K562 (cell line): Measurements from ENCODE around the gene TMEM123. TPM values are rescaled to one million over a fixed set of nuclear protein-coding genes. Genes with fewer than 3 reads are reported as not detected.

ENCODE experiments used
- ATAC-seq: fragments of 200-7000 bp; cut with Tn5 transposase; 3 replicates; pipeline ENCODE4 v1.9.1; 2020; ENCODE audit warnings: moderate library complexity
- BruUV-seq: library from RNA; stranded (reverse); fragments of 400-500 nt; replicated peaks from 2 replicates; lab custom pipeline; 2021; lab: Mats Ljungman, UMichigan
- CTCF ChIA-PET: fragments of 300-600 bp; formaldehyde crosslinking; extraction: SDS; loops from one replicate; lab custom pipeline; 2021; ENCODE audit warnings: low intra/inter-chr PET ratio; lab: Yijun Ruan, JAX
- POLR2A ChIA-PET: fragments of 300-600, 350-650 bp; sonication (Branson Sonifier 250); formaldehyde crosslinking; extraction: SDS; loops from one replicate; lab custom pipeline; 2021; ENCODE audit warnings: antibody characterized with exemption, inconsistent platforms; lab: Yijun Ruan, JAX
- DNase-seq, 4 experiments: peaks; one replicate each; pipeline versions ENCODE4 v3.0.0 to v3.0.0-alpha.2; 2011 to 2018; ENCODE audit warnings: low spot score in 3 of 4, mixed read lengths in 3 of 4; ENCODE audit errors: extremely low read depth in 1 of 4
- FAIRE-seq: peaks from 2 replicates; lab custom pipeline; 2011; peaks lifted over from hg19 to GRCh38; lab: Jason Lieb, UNC
- H2AFZ ChIP-seq: 2 replicates; pipeline ENCODE4 v1.6.0; 2011; ENCODE audit warnings: low read depth, low read length, control low read depth, inconsistent platforms
- H3K27ac ChIP-seq: fragments of 200-600 bp; 3 replicates; pipeline ENCODE4 v1.8.0; 2011; ENCODE audit warnings: low read depth, mild to moderate bottlenecking, control low read depth, inconsistent platforms, low read length, moderate library complexity, mixed read lengths; ENCODE audit errors: extremely low read depth
- H3K27me3 ChIP-seq, 2 experiments: fragments of 300-600 bp in 1 of 2; 2 replicates in 1 of 2; 3 replicates in 1 of 2; pipeline versions ENCODE4 v1.6.0 to v1.8.0; 2011; ENCODE audit warnings: inconsistent platforms in 2 of 2, low read length in 2 of 2, mild to moderate bottlenecking in 1 of 2, mixed read lengths in 1 of 2, moderate library complexity in 1 of 2; ENCODE audit not compliant: control insufficient read depth in 2 of 2, insufficient read depth in 2 of 2
- H3K36me3 ChIP-seq: fragments of 300-600 bp; 3 replicates; pipeline ENCODE4 v1.8.0; 2011; ENCODE audit warnings: mild to moderate bottlenecking, low read length, inconsistent platforms; ENCODE audit not compliant: control insufficient read depth, insufficient read depth
- H3K4me1 ChIP-seq, 2 experiments: fragments of 200-600 bp in 1 of 2; replicated peaks in 1 of 2; 2 replicates in 1 of 2; 3 replicates in 1 of 2; pipeline versions ENCODE4 v1.5.1 to v1.8.0; 2011; ENCODE audit warnings: inconsistent platforms in 2 of 2, low read length in 2 of 2, mild to moderate bottlenecking in 1 of 2, mixed read lengths in 1 of 2, moderate library complexity in 1 of 2; ENCODE audit not compliant: control insufficient read depth in 2 of 2, insufficient read depth in 2 of 2
- H3K4me2 ChIP-seq: 2 replicates; pipeline ENCODE4 v1.6.1; 2011; ENCODE audit warnings: low read length, control low read depth, inconsistent platforms, mixed read lengths; ENCODE audit not compliant: insufficient read depth
- H3K4me3 ChIP-seq: fragments of 200-600 bp; sonication (generic), shearing (Covaris generic); 2 replicates; pipeline ENCODE4 v1.5.1; 2016; ENCODE audit warnings: control low read depth, inconsistent platforms
- H3K79me2 ChIP-seq: fragments of 200-600 bp; 3 replicates; pipeline ENCODE4 v1.8.0; 2011; ENCODE audit warnings: low read length, inconsistent platforms; ENCODE audit not compliant: control insufficient read depth, insufficient read depth
- H3K9ac ChIP-seq, 2 experiments: 2 replicates each; pipeline versions ENCODE4 v1.6.0 to v1.6.1; 2011; ENCODE audit warnings: low read depth in 2 of 2, low read length in 2 of 2, control low read depth in 1 of 2, inconsistent platforms in 1 of 2, mild to moderate bottlenecking in 1 of 2, mixed read lengths in 1 of 2; ENCODE audit not compliant: insufficient read depth in 1 of 2
- H3K9me1 ChIP-seq: one replicate; pipeline ENCODE4 v1.6.0; 2011; ENCODE audit warnings: inconsistent platforms, mild to moderate bottlenecking, low read length, moderate library complexity; ENCODE audit not compliant: control insufficient read depth, insufficient read depth
- H3K9me3 ChIP-seq: replicated peaks from 2 replicates; pipeline ENCODE4 v1.5.1; 2011; ENCODE audit warnings: low read depth, low read length, inconsistent platforms; ENCODE audit not compliant: control insufficient read depth, insufficient read depth
- H4K20me1 ChIP-seq: replicated peaks from 2 replicates; pipeline ENCODE4 v1.6.1; 2011; ENCODE audit warnings: low read length, inconsistent platforms, mixed read lengths; ENCODE audit not compliant: control insufficient read depth, insufficient read depth
- FOXJ3 ChIP-seq: sonication (generic); formaldehyde crosslinking; IDR thresholded peaks from 2 replicates; pipeline ENCODE4 v1.4.0; 2020; ENCODE audit warnings: mild to moderate bottlenecking, missing genetic modification reagents
- JUN ChIP-seq, 2 experiments: sonication (generic) in 1 of 2; formaldehyde crosslinking in 1 of 2; IDR thresholded peaks; 2 replicates each; pipeline versions ENCODE4 v1.6.1 to v1.8.0; 2012 to 2022; ENCODE audit warnings: borderline replicate concordance in 2 of 2, mild to moderate bottlenecking in 2 of 2, improper control_type of control experiment in 1 of 2, low read depth in 1 of 2, low read length in 1 of 2, missing genetic modification reagents in 1 of 2
- KHSRP ChIP-seq: fragments of 450-650 bp; IDR thresholded peaks from 2 replicates; pipeline ENCODE4 v1.6.1; 2017
- NR0B1 ChIP-seq: fragments of 450-650 bp; IDR thresholded peaks from one replicate; pipeline ENCODE4 v1.6.1; 2018; ENCODE audit warnings: mild to moderate bottlenecking, moderate library complexity; ENCODE audit not compliant: partially characterized antibody
- PURB ChIP-seq: sonication (generic); formaldehyde crosslinking; IDR thresholded peaks from 2 replicates; pipeline ENCODE4 v1.9.0; 2021; ENCODE audit warnings: low read depth, mild to moderate bottlenecking, missing genetic modification reagents
- RBM22 ChIP-seq: fragments of 200-400 bp; formaldehyde crosslinking; IDR thresholded peaks from 2 replicates; pipeline ENCODE4 v1.6.1; 2018; ENCODE audit warnings: low read length, low read depth; ENCODE audit not compliant: poor library complexity, severe bottlenecking
- SMAD4 ChIP-seq: fragments of 250-450 bp; sonication (Bioruptor Pico); conservative IDR thresholded peaks from 2 replicates; pipeline ENCODE4 v1.8.0; 2021; ENCODE audit warnings: inconsistent platforms, mild to moderate bottlenecking, moderate library complexity
- ZFP91 ChIP-seq: sonication (generic); formaldehyde crosslinking; IDR thresholded peaks from 2 replicates; pipeline ENCODE4 v1.8.0; 2022; ENCODE audit warnings: mild to moderate bottlenecking, missing genetic modification reagents
- ZNF644 ChIP-seq: fragments of 200-800 bp; sonication (Bioruptor generic); IDR thresholded peaks from 2 replicates; pipeline ENCODE4 v1.6.1; 2016; ENCODE audit warnings: low read depth, missing genetic modification characterization, missing compliant biosample characterization
- ZSCAN29 ChIP-seq: fragments of 450-650 bp; IDR thresholded peaks from 2 replicates; pipeline ENCODE4 v1.6.1; 2017
- in situ Hi-C: fragments of 300-500 bp; cut with MboI; formaldehyde crosslinking; loops from 4 replicates; pipeline ENCODE4 v1.15.0; 2018; ENCODE audit warnings: inconsistent platforms, mixed read lengths
- intact Hi-C: fragments of 100-400 bp; cut with micrococcal nuclease; formaldehyde crosslinking; loops from 2 replicates; pipeline ENCODE4 v1.14.2; 2022
- polyA plus RNA-seq, 8 experiments: library from polyadenylated mRNA; depleted of rRNA in 4 of 8; stranded (reverse) in 5 of 8; unstranded in 3 of 8; fragments of >200 nt; fragmentation: Nextera tagmentation in 2 of 8; fragmentation: Illumina TruSeq in 1 of 8; extraction: Ambion mirVana in 2 of 8; extraction: Trizol in 1 of 8; gene quantifications; 2 replicates each; pipeline versions ENCODE4 v1.2.1 to v1.2.3, GENCODE V29; 2011 to 2014; ENCODE audit warnings: inconsistent platforms in 1 of 8, missing spikeins in 1 of 8
- total RNA-seq, 7 experiments: library from RNA; depleted of rRNA in 6 of 7; stranded (reverse); fragments of >200 nt in 6 of 7; fragmentation: Illumina TruSeq in 2 of 7; extraction: Trizol in 2 of 7; gene quantifications; 2 replicates each; pipeline versions ENCODE4 v1.2.1 to v1.2.3, GENCODE V29; 2011 to 2021; ENCODE audit warnings: low replicate concordance in 1 of 7

Gene TMEM123
- total and polyA plus RNA-seq, 9 of the 15 experiments (the other 6 are each of a cell fraction or from before 2014, with no cell fraction given): 19.8 to 344 (median 82.4) TPM

- Histone ChIP-seq H3K9me3 (no peaks in the 10 kb centered on the region), H3K9me1 (no peaks in the 10 kb centered on the region), H3K27ac (no peak overlapping the region), H3K27me3 (no peaks in the 10 kb centered on the region), H3K9ac (no peak overlapping the region), H3K4me1 (peaks cover 0 to 6% of the 10 kb centered on the region in 2 experiments; a peak in 3 of 5 replicates), H4K20me1 (no peaks in the 10 kb centered on the region), H3K36me3 (no peaks in the 10 kb centered on the region), H3K4me3 (no peak overlapping the region), H2AFZ (no peak overlapping the region), H3K79me2 (0 out of 3 replicates have a peak, but pooled peaks cover under 1% of the 10 kb centered on the region)
- intact Hi-C loops (no loop called here), in situ Hi-C loops (no loop called here)
- no TSS peak for BruUV-seq
- no peak for ATAC-seq
- FAIRE-seq: no peak
- ChIA-PET POLR2A (no interaction called here), CTCF (no interaction called here)
- DNase-seq: no peak
- TF ChIP-seq NR0B1: no peak
- TF ChIP-seq SMAD4: no peak
- TF ChIP-seq KHSRP: no peak
- no peak for TF ChIP-seq ZNF644 (tag)
- TF ChIP-seq ZFP91: no peak
- TF ChIP-seq PURB (CRISPR knock-in tag): no peak
- TF ChIP-seq FOXJ3 (CRISPR knock-in tag): no peak
- no peak for TF ChIP-seq JUN (IDR thresholded peaks at IDR 0.05; ENCODE audit: borderline replicate concordance, low read depth, low read length)
- TF ChIP-seq JUN (CRISPR knock-in tag; IDR thresholded peaks at IDR 0.05; ENCODE audit: borderline replicate concordance): no peak
- no peak for TF ChIP-seq RBM22
- no peak for TF ChIP-seq ZSCAN29
- TF ChIP-seq, all 486 proteins: peak for 0
- H3K4me2 ChIP-seq: no peak overlapping the region
Observed at GRCh38 chr11:102457865-102458264, 5.3 kb upstream of the TMEM123 start.
